ENCODE measurements around the gene GNAQ. TPM values are rescaled to one million over a fixed set of nuclear protein-coding genes. Genes with fewer than 3 reads are reported as not detected.

The GNAQ gene
- total RNA-seq, 4 donors from 2014 or later = 13.1 to 19.7 (median 16.4) TPM

DNA sequence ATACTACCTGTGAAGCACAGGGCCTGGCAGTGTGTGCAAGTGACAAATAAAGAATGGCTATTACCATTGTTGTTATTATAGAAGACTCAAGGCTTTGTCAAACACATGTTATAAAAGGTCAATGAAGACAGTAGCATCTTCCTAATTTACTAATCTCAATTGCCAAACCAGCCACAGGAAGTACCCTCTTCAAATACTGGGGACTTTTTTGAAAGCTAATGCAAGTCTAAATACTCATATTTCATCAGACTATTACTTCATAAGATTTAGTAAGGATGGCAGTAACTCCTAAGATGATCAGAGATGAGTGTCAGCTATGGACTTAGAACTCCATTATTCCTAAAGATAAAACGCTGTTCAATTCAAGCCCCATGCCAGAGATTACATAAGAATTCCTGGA is 43.0 kb downstream of the GNAQ start:
- intact Hi-C loops (cut with DNase I; ENCODE audit: low total_unique reads) = no loop called here
- no peak for DNase-seq (ENCODE audit: low spot score in 2 of 2)
- TF ChIP-seq, protein P1, sequence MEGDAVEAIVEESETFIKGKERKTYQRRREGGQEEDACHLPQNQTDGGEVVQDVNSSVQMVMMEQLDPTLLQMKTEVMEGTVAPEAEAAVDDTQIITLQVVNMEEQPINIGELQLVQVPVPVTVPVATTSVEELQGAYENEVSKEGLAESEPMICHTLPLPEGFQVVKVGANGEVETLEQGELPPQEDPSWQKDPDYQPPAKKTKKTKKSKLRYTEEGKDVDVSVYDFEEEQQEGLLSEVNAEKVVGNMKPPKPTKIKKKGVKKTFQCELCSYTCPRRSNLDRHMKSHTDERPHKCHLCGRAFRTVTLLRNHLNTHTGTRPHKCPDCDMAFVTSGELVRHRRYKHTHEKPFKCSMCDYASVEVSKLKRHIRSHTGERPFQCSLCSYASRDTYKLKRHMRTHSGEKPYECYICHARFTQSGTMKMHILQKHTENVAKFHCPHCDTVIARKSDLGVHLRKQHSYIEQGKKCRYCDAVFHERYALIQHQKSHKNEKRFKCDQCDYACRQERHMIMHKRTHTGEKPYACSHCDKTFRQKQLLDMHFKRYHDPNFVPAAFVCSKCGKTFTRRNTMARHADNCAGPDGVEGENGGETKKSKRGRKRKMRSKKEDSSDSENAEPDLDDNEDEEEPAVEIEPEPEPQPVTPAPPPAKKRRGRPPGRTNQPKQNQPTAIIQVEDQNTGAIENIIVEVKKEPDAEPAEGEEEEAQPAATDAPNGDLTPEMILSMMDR (IDR thresholded peaks at IDR 0.05) = no peak
- no peak for TF ChIP-seq POLR2A (IDR thresholded peaks at IDR 0.05)
- 55 to 62% methylated on average over 1 of the region's 1 CpG for WGBS, 2 donors
- no peak overlapping the region for H3K4me3 ChIP-seq (ENCODE audit: low read depth, poor library complexity, severe bottlenecking)

DNA sequence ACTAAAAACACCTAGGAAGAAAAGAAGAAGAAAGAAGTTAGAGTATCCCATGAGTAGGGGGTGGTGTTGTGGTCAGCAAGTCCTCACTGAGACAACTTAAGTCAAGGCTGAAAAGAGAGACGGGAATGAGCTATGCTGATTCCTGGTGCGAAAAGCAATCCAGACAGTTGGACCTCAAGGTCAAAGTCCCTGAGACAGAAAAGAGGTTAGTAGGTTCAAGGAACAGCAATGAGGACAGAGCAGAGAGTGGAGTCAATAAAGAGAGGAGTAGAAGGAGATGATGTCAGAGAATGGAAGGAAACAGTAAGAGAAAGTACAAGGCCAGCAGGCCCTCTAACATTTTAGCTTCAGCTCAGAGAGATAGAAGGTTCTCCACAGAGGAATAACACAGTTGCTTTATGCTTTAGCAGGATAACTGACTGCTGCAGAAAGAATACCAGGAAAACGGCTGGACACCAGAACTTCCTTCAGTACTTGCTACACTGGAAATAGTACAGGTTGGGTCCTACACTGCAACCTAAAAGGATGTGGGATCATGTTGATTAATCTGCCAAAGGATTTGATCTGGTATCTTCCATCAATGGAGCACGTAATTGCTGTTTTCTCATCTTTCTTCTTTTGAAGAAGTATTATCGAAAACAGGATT is 43.6 kb downstream of the GNAQ start:
- no peak overlapping the region for H3K4me3 ChIP-seq (ENCODE audit: low read depth, poor library complexity, severe bottlenecking)
- 87 to 94% methylated on average over 5 of the region's 5 CpGs for WGBS, 2 donors
- intact Hi-C loops (cut with DNase I; ENCODE audit: low total_unique reads) = no loop called here
- no peak for DNase-seq (ENCODE audit: low spot score in 2 of 2)
- TF ChIP-seq, protein P1 (IDR thresholded peaks at IDR 0.05) = no peak
- TF ChIP-seq POLR2A (IDR thresholded peaks at IDR 0.05) = no peak

DNA sequence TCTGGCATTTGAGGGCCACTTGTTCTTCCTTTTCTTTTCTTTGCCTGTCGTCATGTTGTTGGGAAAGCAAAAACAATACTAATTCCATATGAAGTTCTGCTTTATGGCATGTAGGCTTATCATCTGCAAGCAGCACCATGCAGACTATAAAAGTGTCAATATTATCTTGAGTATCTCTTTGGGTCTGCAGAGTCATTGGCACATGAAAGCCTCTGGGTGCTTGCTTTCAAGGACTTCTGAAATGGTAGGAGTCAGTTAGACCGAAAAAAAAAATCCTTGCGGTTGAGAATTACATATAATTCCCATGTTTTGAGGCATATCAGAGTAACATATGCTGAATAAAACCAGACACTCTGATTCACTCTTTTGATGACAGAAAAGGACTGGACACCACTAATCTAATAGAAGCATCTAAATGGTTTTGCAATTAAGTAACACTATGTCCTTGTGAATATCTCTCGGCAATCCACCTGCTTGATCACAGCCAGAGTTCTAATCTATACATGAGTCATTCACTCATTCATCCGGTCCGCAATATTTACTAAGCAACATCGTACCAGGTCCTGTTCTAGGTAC is 44.4 kb downstream of the GNAQ start:
- DNase-seq (ENCODE audit: low spot score in 2 of 2) = no peak
- H3K4me3 ChIP-seq (ENCODE audit: low read depth, poor library complexity, severe bottlenecking) = no peak overlapping the region
- intact Hi-C loops (cut with DNase I; ENCODE audit: low total_unique reads) = no loop called here
- WGBS, 2 donors = 93 to 95% methylated on average over 7 of the region's 7 CpGs
- TF ChIP-seq, protein P1 (IDR thresholded peaks at IDR 0.05) = no peak
- TF ChIP-seq POLR2A (IDR thresholded peaks at IDR 0.05) = no peak

DNA sequence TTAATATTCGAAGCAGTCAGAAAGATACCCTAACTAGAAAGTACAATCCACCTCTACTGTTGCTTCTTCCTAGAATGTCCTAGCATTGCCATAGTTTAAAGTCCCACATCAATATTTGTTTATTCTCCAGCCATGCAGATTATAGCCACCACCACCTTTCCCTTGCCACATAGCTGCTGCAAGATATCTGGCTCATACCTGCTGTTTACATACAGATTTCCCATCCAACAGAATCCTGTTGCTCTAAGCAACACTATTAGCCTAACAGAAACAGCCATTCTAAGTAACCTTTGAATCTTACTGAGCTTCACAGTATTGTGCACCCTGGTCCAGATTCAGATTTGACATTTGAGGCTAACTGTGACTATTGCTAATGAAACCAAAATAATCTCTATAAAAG is 45.6 kb downstream of the GNAQ start:
- DNase-seq (ENCODE audit: low spot score in 2 of 2) = no peak
- intact Hi-C loops (cut with DNase I; ENCODE audit: low total_unique reads) = no loop called here
- 93 to 100% methylated on average over 1 of the region's 1 CpG for WGBS, 2 donors

DNA sequence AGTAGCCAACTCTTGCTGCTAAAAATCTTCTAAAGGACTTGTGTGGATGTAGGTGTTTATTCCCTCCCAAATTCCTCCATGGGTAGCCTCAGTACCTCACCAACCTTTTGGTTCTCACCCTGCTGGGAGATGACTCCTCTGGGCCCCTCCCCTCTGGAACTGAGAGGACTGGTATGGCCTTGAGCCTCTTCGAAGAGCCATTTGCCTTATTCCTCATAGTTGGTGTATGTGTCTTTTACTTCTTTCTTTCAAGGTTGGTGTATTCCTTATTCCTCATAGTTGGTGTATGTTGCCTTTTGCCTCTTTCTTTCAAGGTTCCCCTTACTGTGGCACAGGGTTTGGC is 48.3 kb downstream of the GNAQ start:
- intact Hi-C loops (cut with DNase I; ENCODE audit: low total_unique reads) = no loop called here
- no peak for DNase-seq (ENCODE audit: low spot score in 2 of 2)
- TF ChIP-seq, protein P1 (IDR thresholded peaks at IDR 0.05) = no peak
- TF ChIP-seq POLR2A (IDR thresholded peaks at IDR 0.05) = no peak
- H3K4me3 ChIP-seq (ENCODE audit: low read depth, poor library complexity, severe bottlenecking) = no peak overlapping the region
- 74 to 95% methylated on average over 1 of the region's 1 CpG for WGBS, 2 donors

More for the DNA sequence above, 45.6 kb downstream of the GNAQ start:
- H3K4me3 ChIP-seq (ENCODE audit: low read depth, poor library complexity, severe bottlenecking) = no peak overlapping the region
- no peak for TF ChIP-seq POLR2A (IDR thresholded peaks at IDR 0.05)
- TF ChIP-seq, protein P1 (IDR thresholded peaks at IDR 0.05) = no peak

Data from lower leg skin (tissue), 4 donors.